ENCODE data around the gene PDZD8.

- TF ChIP-seq CTCF (IDR thresholded peaks at IDR 0.05; ENCODE audit: low read length) (no peak), EZH2 (IDR thresholded peaks at IDR 0.05; ENCODE audit: borderline replicate concordance, low read length) (no peak)
These were observed 108.8 kb downstream of the PDZD8 start for GRCh38 chr10:117266400-117266799.

All from OCI-LY1 (cell line).